Activated CD8-positive, alpha-beta memory T cell treated with anti-CD3 and anti-CD28 coated beads, Interleukin-2, amount 50 U/mL, for 24 hours (primary cell): ENCODE data around the gene MCTP2.
"Not testable (repeated sequence)": the region's sequence is repeated elsewhere in the genome, so short reads cannot be mapped to it uniquely, and the experiment has no call there.

ENCODE experiments used
- DNase-seq: peaks from one replicate; pipeline ENCODE4 v3.0.0-alpha.2; 2020; ENCODE audit errors: extremely low read depth

MCTP2 gene

DNA sequence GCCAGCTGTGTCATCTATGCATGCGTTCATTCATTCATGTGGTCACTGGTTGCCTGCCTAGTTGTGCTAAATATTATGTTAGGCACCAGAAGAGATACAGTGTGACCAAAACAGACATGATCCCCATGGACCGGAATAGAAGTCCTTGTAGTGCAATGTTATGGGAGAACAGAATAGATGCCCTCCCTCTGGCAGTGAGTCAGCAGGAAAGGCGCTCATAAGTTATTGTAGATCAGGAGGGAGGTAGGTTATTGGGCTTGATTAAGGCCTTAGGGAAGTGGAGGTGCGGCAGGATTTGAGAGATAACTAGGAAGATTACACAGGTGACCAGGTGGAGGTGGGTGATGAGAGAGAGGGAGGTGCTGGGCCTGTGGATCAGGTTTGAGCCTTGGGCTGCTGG, 5.2 kb downstream of the MCTP2 start:
- no peak for DNase-seq

DNA sequence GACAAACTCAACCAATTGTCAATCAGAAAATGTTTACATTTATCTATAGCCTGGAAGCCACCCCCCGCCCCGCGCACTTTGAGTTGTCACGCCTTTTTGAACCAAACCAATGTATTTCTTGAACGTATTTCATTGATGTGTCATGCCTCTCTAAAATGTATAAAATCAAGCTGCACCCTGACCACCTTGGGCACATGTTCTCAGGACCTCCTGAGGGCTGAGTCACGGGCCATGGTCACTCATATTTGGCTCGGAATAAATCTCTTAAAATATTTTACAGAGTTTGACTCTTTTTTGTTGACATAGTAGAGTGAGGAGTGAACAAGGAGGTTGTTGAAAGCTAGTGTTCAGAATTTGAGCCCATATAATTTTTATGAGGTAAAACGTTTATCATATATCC, 6.5 kb downstream of the MCTP2 start:
- no peak for DNase-seq

DNA sequence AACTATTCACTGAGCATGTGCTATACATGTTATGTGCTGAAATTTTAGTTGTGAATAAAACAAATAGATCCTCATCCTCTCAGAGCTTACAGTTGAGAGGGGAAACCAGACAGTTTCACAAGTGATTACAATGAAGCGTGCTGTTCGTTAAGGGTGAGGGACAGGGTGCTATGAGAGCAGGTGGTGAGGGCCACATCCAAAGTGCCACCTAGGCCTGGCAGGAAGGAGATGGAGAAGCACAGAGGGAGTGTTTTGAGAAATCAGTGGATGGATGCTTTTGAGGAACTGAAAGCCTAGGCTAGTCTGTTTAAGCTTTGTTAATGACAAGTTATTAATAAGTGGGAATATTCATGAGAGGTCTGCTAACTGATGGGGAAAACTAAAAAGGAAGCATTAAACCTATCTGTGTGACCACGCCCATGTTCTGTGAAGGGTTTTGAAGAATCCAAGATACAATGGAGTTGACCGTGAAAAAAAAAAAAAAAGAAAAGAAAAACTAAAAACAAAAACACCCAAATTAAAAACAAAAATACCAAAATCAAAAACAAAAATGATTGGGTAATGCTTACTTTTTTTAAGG, 7.3 kb downstream of the MCTP2 start:
- no peak for DNase-seq

GRCh38 chr15:94239474-94239873, 8.1 kb downstream of the MCTP2 start:
- DNase-seq, result no peak

- no peak for DNase-seq
These were observed 9.1 kb downstream of the MCTP2 start for GRCh38 chr15:94240480-94240879.

GRCh38 chr15:94242257-94242656, 10.9 kb downstream of the MCTP2 start:
- no peak for DNase-seq

DNA sequence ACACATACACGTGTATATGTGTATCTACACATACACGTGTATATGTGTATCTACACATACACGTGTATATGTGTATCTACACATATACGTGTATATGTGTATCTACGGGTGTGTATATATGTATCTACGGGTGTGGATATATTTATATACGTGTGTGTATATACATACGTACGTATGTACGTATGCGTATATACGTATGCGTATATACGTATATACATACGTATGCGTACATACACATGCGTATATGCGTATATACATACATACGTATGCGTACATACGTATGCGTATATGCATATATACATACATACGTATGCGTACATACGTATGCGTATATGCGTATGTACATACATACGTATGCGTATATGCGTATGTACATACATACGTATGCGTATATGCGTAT, 11.6 kb downstream of the MCTP2 start:
- DNase-seq, result not testable (repeated sequence)

GRCh38 chr15:94243418-94243817, 12.1 kb downstream of the MCTP2 start:
- no peak for DNase-seq

- DNase-seq, result no peak
These were observed 14.7 kb downstream of the MCTP2 start for GRCh38 chr15:94246016-94246415.

DNA sequence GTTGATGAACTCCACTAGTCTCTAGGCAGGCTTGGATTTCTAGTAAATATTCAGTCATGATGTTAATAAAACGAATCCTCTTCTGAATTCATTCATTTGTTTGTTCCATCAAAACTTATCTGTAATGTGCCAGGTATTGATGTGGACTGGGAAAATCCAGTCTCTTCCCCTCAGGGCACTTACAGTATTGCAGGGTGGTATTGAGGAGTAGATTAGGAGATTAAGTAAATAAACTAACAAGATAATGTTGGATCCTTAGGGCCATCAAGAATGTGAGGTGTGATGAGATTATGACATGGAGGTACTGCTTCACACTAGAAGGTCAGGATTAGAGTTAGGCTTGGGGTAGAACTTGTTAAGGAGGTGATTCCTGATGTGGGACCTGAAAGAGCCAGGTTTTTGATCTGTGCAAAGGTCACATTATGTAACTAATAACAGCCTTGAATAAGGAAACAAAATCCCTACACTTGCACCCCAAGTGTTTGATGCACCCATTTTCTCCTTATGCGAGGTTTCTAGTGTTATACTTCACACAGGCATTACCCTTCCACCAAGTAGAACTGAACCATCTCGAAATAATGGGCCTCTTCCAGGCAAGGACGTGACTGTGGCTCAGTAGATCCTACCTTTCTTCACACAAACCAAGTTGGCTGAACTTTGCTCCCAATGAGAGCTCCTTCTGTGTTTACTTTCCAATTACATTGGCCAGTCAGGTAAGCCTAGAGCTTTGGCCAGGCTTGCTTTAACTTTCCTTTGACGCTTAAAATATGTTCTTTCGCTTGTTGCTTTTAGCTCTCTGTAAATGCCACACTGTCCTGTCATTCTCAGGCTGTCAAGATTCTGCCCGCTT, 16.7 kb downstream of the MCTP2 start:
- no peak for DNase-seq

GRCh38 chr15:94250801-94251200, 19.4 kb downstream of the MCTP2 start:
- no peak for DNase-seq

DNA sequence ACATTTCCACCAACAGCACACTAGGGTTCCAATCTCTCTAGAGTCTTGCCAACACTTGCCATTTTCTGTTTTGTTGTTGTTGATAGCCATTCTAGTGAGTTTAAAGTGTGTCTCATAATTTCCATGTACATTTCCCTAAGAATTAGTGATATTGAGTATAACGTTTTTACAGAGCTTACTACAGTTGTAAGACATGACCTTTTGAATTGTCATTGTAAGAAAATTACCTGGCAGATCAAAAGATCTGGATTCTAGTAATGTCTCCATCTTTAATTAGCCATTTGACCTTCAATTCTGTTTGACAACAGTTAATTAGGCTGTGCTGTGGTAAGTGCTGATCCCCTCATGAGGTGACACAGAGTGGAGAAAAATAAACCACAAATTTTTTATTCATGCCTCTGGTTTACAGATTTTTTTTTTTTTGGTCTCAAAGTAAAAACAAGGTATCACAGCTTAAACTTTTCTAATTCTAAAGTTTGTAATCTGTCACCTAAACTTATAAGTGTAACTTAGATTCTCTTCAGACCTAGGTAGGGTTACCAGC, 20.9 kb downstream of the MCTP2 start:
- DNase-seq, result no peak

DNA sequence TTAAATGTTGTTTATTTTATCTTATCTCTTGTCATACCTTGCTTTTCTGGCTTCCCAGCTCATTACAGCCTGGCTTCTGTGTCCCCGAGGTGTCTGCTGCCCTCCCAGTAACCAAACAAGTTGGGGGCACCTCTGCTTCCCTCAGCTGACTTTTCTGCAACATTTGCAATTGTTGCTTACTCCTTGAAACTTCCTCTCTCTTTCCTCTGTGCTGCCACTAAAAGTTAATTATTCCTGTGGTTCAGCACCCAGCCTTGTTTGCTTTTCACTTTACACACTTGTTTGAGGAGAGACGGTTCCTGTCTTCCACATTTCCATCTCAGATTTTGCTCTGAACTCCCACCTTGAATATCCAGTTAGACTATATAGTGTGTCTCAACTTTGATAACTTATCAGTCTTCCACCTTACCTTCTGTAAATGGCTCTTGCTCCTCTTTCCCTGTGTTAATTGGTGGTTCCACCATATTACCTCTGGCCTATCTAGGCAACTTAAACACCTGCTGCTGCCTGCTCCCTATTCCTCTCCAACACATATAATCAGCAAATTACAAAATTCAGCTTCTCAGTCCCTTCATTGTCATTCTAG, 21.6 kb downstream of the MCTP2 start:
- DNase-seq, result no peak

- no peak for DNase-seq
These were observed 22.4 kb downstream of the MCTP2 start for GRCh38 chr15:94253742-94254141.

DNA sequence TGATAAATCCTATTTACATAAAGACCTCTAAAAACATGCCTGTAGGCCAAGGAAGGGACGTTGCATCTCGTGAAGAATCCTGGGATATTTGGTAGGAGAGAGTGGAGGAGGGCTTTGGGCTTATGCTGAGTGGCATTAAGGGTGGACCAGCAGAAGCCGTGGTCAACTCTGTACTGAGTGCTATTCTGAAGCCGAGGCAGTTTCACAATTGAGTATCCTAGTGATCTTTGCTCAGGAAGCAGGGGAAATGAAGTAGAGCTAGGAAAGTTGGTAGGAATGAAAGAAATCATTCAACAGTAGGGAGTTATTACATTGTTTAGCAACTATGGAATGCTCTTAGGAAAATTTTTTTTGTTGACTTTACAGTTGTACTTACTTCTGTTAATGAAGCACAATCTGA, 24.2 kb downstream of the MCTP2 start:
- no peak for DNase-seq

GRCh38 chr15:94256511-94256910, 25.1 kb downstream of the MCTP2 start:
- no peak for DNase-seq

- DNase-seq, result not testable (repeated sequence)
These were observed 26.4 kb downstream of the MCTP2 start for GRCh38 chr15:94257776-94258175.

- no peak for DNase-seq
These were observed 26.9 kb downstream of the MCTP2 start for GRCh38 chr15:94258246-94258645.

DNA sequence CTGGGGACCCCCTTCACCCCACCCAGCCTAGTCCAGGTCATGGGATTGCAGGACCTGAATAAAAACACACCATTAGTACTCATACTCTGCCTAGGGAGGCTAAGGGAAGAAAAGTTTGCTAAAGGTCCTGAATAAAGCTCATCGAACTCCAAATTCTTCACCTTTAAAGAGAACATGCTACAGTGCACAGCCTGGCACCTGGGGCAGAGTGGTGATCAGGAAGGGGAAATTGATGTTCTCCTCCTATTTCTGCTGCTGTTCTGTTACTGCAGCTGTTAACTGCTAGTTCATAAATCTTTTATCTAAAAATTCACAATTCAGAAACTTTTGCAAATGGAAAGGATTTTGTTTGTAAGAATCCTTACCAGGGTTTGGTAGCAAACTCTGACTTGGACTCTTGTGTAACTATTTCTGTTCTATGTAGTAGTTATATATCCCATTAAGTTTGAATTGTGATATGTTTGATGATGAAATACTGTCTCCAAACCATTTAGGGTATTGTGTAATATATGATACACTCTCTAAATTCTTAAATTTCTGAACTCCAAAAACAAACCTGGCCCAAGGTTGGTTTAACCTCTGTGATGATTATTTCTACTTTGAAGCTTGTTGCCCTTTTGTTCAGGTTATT, 27.9 kb downstream of the MCTP2 start:
- DNase-seq, result no peak

GRCh38 chr15:94259863-94260262, 28.5 kb downstream of the MCTP2 start:
- DNase-seq, result no peak

- no peak for DNase-seq
These were observed 30.8 kb downstream of the MCTP2 start for GRCh38 chr15:94262201-94262600.
